Stimulated activated CD4-positive, alpha-beta T cell treated with anti-CD3 and anti-CD28 coated beads, Interleukin-15, amount 100 ng/mL, for 48 hours (primary cell): ENCODE measurements around the gene ZBTB5.
"Not testable (repeated sequence)": the region's sequence is repeated elsewhere in the genome, so short reads cannot be mapped to it uniquely, and the experiment has no call there.

Experiments
- DNase-seq, 2 donors: peaks; one replicate each; pipeline ENCODE4 v3.0.0-alpha.2; 2020; ENCODE audit warnings: low read depth in 2 of 2

Gene ZBTB5

GRCh38 chr9:37406603-37407401 lies 58.4 kb downstream of the ZBTB5 start:
- DNase-seq, result no peak

- DNase-seq, result no peak
These were observed 59.4 kb downstream of the ZBTB5 start for GRCh38 chr9:37405764-37406380.

GRCh38 chr9:37405350-37405749 lies 59.9 kb downstream of the ZBTB5 start:
- DNase-seq, result no peak

- no peak for DNase-seq
These were observed 60.7 kb downstream of the ZBTB5 start for GRCh38 chr9:37404590-37404989.

GRCh38 chr9:37399336-37399735 lies 65.9 kb downstream of the ZBTB5 start:
- no peak for DNase-seq

- no peak for DNase-seq
These were observed 66.7 kb downstream of the ZBTB5 start for GRCh38 chr9:37398464-37399025.

GRCh38 chr9:37397948-37398347 lies 67.3 kb downstream of the ZBTB5 start:
- not testable (repeated sequence) for DNase-seq

- no peak for DNase-seq
These were observed 69.6 kb downstream of the ZBTB5 start for GRCh38 chr9:37395663-37396062.

- DNase-seq, result no peak
These were observed 70.0 kb downstream of the ZBTB5 start for GRCh38 chr9:37395229-37395628.

GRCh38 chr9:37392272-37392671 lies 73.0 kb downstream of the ZBTB5 start:
- no peak for DNase-seq

- DNase-seq, result peak in 1 of 2 donors; percentile 31
These were observed 74.5 kb downstream of the ZBTB5 start for GRCh38 chr9:37390759-37391158.
